ENCODE results near the gene BHLHE23. TPM values are rescaled to one million over a fixed set of nuclear protein-coding genes. Genes with fewer than 3 reads are reported as not detected.

Gene BHLHE23
- total RNA-seq, 5 donors from 2014 or later (not counting 1 experiment from before 2014, with no cell fraction given), result not detected

- WGBS (ENCODE audit: insufficient coverage), result 76% methylated on average over 4 of the region's 20 CpGs
- Mint-ChIP-seq H3K27me3 (peaks cover 21 to 72% of the 10 kb centered on the region in 2 donors), H3K9me3 (no peaks in the 10 kb centered on the region), H3K36me3 (no peaks in the 10 kb centered on the region), H3K4me3 (no peak overlapping the region), H3K4me1 (peaks cover 0 to 5% (median 4%) of the 10 kb centered on the region in 3 donors), H3K27ac (no peak overlapping the region)
- Histone ChIP-seq H3K27me3 (replicated peaks in 1 of 2; ENCODE audit: control insufficient read depth in 2 of 2, extremely low read depth in 1 of 2, insufficient read depth in 2 of 2, low read length in 1 of 2) (peaks cover 0 to 87% of the 10 kb centered on the region in 2 experiments), H3K4me1 (ENCODE audit: control insufficient read depth in 1 of 2, extremely low read depth in 1 of 2, insufficient read depth in 2 of 2, low read length in 2 of 2) (peaks cover 0 to 8% of the 10 kb centered on the region in 2 experiments), H3K9me3 (no peaks in the 10 kb centered on the region), H3K27ac (ENCODE audit: low read length) (no peak overlapping the region), H3K4me3 (ENCODE audit: control insufficient read depth in 1 of 2, extremely low read depth in 1 of 2, low read length in 1 of 2) (no peak overlapping the region), H3K36me3 (ENCODE audit: control insufficient read depth in 2 of 2, extremely low read depth in 1 of 2, insufficient read depth in 1 of 2, low read length in 1 of 2) (no peaks in the 10 kb centered on the region)
- ATAC-seq (replicated peaks in 1 of 4) (no peak), DNase-seq (no peak)
- CTCF ChIA-PET, result no interaction called here
- POLR2A ChIA-PET, result no interaction called here
Observed at GRCh38 chr20:62997417-62998035, 9.2 kb downstream of the BHLHE23 start.

GRCh38 chr20:62996596-62996982 lies 10.2 kb downstream of the BHLHE23 start:
- CTCF ChIA-PET, result no interaction called here
- 93% methylated on average over 10 of the region's 14 CpGs for WGBS (ENCODE audit: insufficient coverage)
- peaks cover 0 to 8% of the 10 kb centered on the region in 2 experiments for H3K4me1 ChIP-seq (ENCODE audit: control insufficient read depth in 1 of 2, extremely low read depth in 1 of 2, insufficient read depth in 2 of 2, low read length in 2 of 2)
- Mint-ChIP-seq H3K27ac (no peak overlapping the region), H3K27me3 (peaks cover 20 to 65% of the 10 kb centered on the region in 2 donors), H3K9me3 (no peaks in the 10 kb centered on the region), H3K36me3 (no peaks in the 10 kb centered on the region), H3K4me3 (no peak overlapping the region), H3K4me1 (peaks cover 0 to 5% (median 4%) of the 10 kb centered on the region in 3 donors)
- peaks cover 0 to 89% of the 10 kb centered on the region in 2 experiments for H3K27me3 ChIP-seq (replicated peaks in 1 of 2; ENCODE audit: control insufficient read depth in 2 of 2, extremely low read depth in 1 of 2, insufficient read depth in 2 of 2, low read length in 1 of 2)
- POLR2A ChIA-PET, result no interaction called here
- no peaks in the 10 kb centered on the region for H3K9me3 ChIP-seq
- no peak overlapping the region for H3K27ac ChIP-seq (ENCODE audit: low read length)
- H3K36me3 ChIP-seq (ENCODE audit: control insufficient read depth in 2 of 2, extremely low read depth in 1 of 2, insufficient read depth in 1 of 2, low read length in 1 of 2), result no peaks in the 10 kb centered on the region
- ATAC-seq (replicated peaks in 1 of 4) (no peak), DNase-seq (no peak)
- H3K4me3 ChIP-seq (ENCODE audit: control insufficient read depth in 1 of 2, extremely low read depth in 1 of 2, low read length in 1 of 2), result no peak overlapping the region

- no peak for ATAC-seq (replicated peaks in 1 of 4)
- peaks cover 0 to 88% of the 10 kb centered on the region in 2 experiments for H3K27me3 ChIP-seq (replicated peaks in 1 of 2; ENCODE audit: control insufficient read depth in 2 of 2, extremely low read depth in 1 of 2, insufficient read depth in 2 of 2, low read length in 1 of 2)
- ChIA-PET CTCF (interaction anchor here in 1 of 2 donors (1.0 kb wide), 1 partner anchor 9 kb away, joined by 3 read pairs; no protein-coding TSS in a partner anchor), POLR2A (no interaction called here)
- DNase-seq, result no peak
- H3K36me3 ChIP-seq (ENCODE audit: control insufficient read depth in 2 of 2, extremely low read depth in 1 of 2, insufficient read depth in 1 of 2, low read length in 1 of 2), result no peaks in the 10 kb centered on the region
- no peak overlapping the region for H3K4me3 ChIP-seq (ENCODE audit: control insufficient read depth in 1 of 2, extremely low read depth in 1 of 2, low read length in 1 of 2)
- peaks cover 16 to 59% of the 10 kb centered on the region in 2 donors for H3K27me3 Mint-ChIP-seq
- no peaks in the 10 kb centered on the region for H3K36me3 Mint-ChIP-seq
- H3K4me1 Mint-ChIP-seq, result peaks cover 0 to 5% (median 4%) of the 10 kb centered on the region in 3 donors
- 76% methylated on average over 15 of the region's 25 CpGs for WGBS (ENCODE audit: insufficient coverage)
- no peak overlapping the region for H3K27ac Mint-ChIP-seq
- H3K4me3 Mint-ChIP-seq, result no peak overlapping the region
- H3K27ac ChIP-seq (ENCODE audit: low read length), result no peak overlapping the region
- H3K9me3 Mint-ChIP-seq, result no peaks in the 10 kb centered on the region
- peaks cover 0 to 8% of the 10 kb centered on the region in 2 experiments for H3K4me1 ChIP-seq (ENCODE audit: control insufficient read depth in 1 of 2, extremely low read depth in 1 of 2, insufficient read depth in 2 of 2, low read length in 2 of 2)
- H3K9me3 ChIP-seq, result no peaks in the 10 kb centered on the region
Observed at GRCh38 chr20:62995898-62996595, 10.7 kb downstream of the BHLHE23 start.

GRCh38 chr20:62995481-62995880 lies 11.3 kb downstream of the BHLHE23 start:
- ChIA-PET POLR2A (no interaction called here), CTCF (interaction anchor here in 1 of 2 donors (1.0 kb wide), 1 partner anchor 9 kb away, joined by 3 read pairs; no protein-coding TSS in a partner anchor)
- Histone ChIP-seq H3K27me3 (replicated peaks in 1 of 2; ENCODE audit: control insufficient read depth in 2 of 2, extremely low read depth in 1 of 2, insufficient read depth in 2 of 2, low read length in 1 of 2) (peaks cover 0 to 90% of the 10 kb centered on the region in 2 experiments), H3K4me3 (ENCODE audit: control insufficient read depth in 1 of 2, extremely low read depth in 1 of 2, low read length in 1 of 2) (no peak overlapping the region), H3K4me1 (ENCODE audit: control insufficient read depth in 1 of 2, extremely low read depth in 1 of 2, insufficient read depth in 2 of 2, low read length in 2 of 2) (peaks cover 0 to 8% of the 10 kb centered on the region in 2 experiments), H3K27ac (ENCODE audit: low read length) (no peak overlapping the region), H3K36me3 (ENCODE audit: control insufficient read depth in 2 of 2, extremely low read depth in 1 of 2, insufficient read depth in 1 of 2, low read length in 1 of 2) (no peaks in the 10 kb centered on the region), H3K9me3 (no peaks in the 10 kb centered on the region)
- peaks cover 0 to 5% (median 4%) of the 10 kb centered on the region in 3 donors for H3K4me1 Mint-ChIP-seq
- no peaks in the 10 kb centered on the region for H3K36me3 Mint-ChIP-seq
- ATAC-seq (replicated peaks in 1 of 4) (no peak), DNase-seq (no peak)
- WGBS (ENCODE audit: insufficient coverage), result 80% methylated on average over 11 of the region's 11 CpGs
- no peak overlapping the region for H3K4me3 Mint-ChIP-seq
- no peaks in the 10 kb centered on the region for H3K9me3 Mint-ChIP-seq
- H3K27ac Mint-ChIP-seq, result no peak overlapping the region
- H3K27me3 Mint-ChIP-seq, result peaks cover 12 to 53% of the 10 kb centered on the region in 2 donors

- WGBS (ENCODE audit: insufficient coverage), result 90% methylated on average over 14 of the region's 19 CpGs
- Mint-ChIP-seq H3K4me3 (no peak overlapping the region), H3K4me1 (peaks cover 0 to 4% (median 4%) of the 10 kb centered on the region in 3 donors), H3K9me3 (no peaks in the 10 kb centered on the region), H3K36me3 (no peaks in the 10 kb centered on the region), H3K27ac (no peak overlapping the region), H3K27me3 (peaks cover 10 to 48% of the 10 kb centered on the region in 2 donors)
- Histone ChIP-seq H3K4me1 (ENCODE audit: control insufficient read depth in 1 of 2, extremely low read depth in 1 of 2, insufficient read depth in 2 of 2, low read length in 2 of 2) (peaks cover 0 to 7% of the 10 kb centered on the region in 2 experiments), H3K4me3 (ENCODE audit: control insufficient read depth in 1 of 2, extremely low read depth in 1 of 2, low read length in 1 of 2) (no peak overlapping the region), H3K36me3 (ENCODE audit: control insufficient read depth in 2 of 2, extremely low read depth in 1 of 2, insufficient read depth in 1 of 2, low read length in 1 of 2) (no peaks in the 10 kb centered on the region), H3K9me3 (no peaks in the 10 kb centered on the region), H3K27me3 (replicated peaks in 1 of 2; ENCODE audit: control insufficient read depth in 2 of 2, extremely low read depth in 1 of 2, insufficient read depth in 2 of 2, low read length in 1 of 2) (peaks cover 0 to 87% of the 10 kb centered on the region in 2 experiments), H3K27ac (ENCODE audit: low read length) (no peak overlapping the region)
- ATAC-seq (replicated peaks in 1 of 4), result no peak
- DNase-seq, result no peak
- POLR2A ChIA-PET, result no interaction called here
- CTCF ChIA-PET, result no interaction called here
Observed at GRCh38 chr20:62994869-62995281, 11.9 kb downstream of the BHLHE23 start.

GRCh38 chr20:62993856-62994494 lies 12.8 kb downstream of the BHLHE23 start:
- Histone ChIP-seq H3K9me3 (no peaks in the 10 kb centered on the region), H3K27me3 (replicated peaks in 1 of 2; ENCODE audit: control insufficient read depth in 2 of 2, extremely low read depth in 1 of 2, insufficient read depth in 2 of 2, low read length in 1 of 2) (peaks cover 0 to 79% of the 10 kb centered on the region in 2 experiments), H3K36me3 (ENCODE audit: control insufficient read depth in 2 of 2, extremely low read depth in 1 of 2, insufficient read depth in 1 of 2, low read length in 1 of 2) (no peaks in the 10 kb centered on the region), H3K4me3 (ENCODE audit: control insufficient read depth in 1 of 2, extremely low read depth in 1 of 2, low read length in 1 of 2) (no peak overlapping the region), H3K27ac (ENCODE audit: low read length) (no peak overlapping the region), H3K4me1 (ENCODE audit: control insufficient read depth in 1 of 2, extremely low read depth in 1 of 2, insufficient read depth in 2 of 2, low read length in 2 of 2) (peaks cover 0 to 3% of the 10 kb centered on the region in 2 experiments)
- Mint-ChIP-seq H3K9me3 (no peaks in the 10 kb centered on the region), H3K27ac (no peak overlapping the region), H3K27me3 (peaks cover 3 to 39% of the 10 kb centered on the region in 2 donors), H3K36me3 (no peaks in the 10 kb centered on the region), H3K4me1 (peaks cover 1 to 6% (median 2%) of the 10 kb centered on the region in 3 donors), H3K4me3 (no peak overlapping the region)
- POLR2A ChIA-PET, result no interaction called here
- 91% methylated on average over 17 of the region's 23 CpGs for WGBS (ENCODE audit: insufficient coverage)
- ATAC-seq (replicated peaks in 1 of 4) (no peak), DNase-seq (no peak)
- CTCF ChIA-PET, result no interaction called here
